B cell (primary cell): ENCODE measurements around the gene ZNF587B.
"Not testable (repeated sequence)": the region's sequence is repeated elsewhere in the genome, so short reads cannot be mapped to it uniquely, and the experiment has no call there.

Experiments
- CTCF ChIP-seq: fragments of 200-600 bp; IDR thresholded peaks from one replicate; pipeline ENCODE4 v1.8.0; 2022; ENCODE audit warnings: antibody characterized with exemption, mild to moderate bottlenecking
- EZH2 ChIP-seq: IDR thresholded peaks from 2 replicates; pipeline ENCODE4 v1.6.1; 2012; ENCODE audit warnings: borderline replicate concordance, low read depth, mild to moderate bottlenecking, moderate library complexity, low read length; ENCODE audit not compliant: insufficient read depth, poor library complexity, severe bottlenecking

GRCh38 chr19:57854117-57854516, 24.0 kb downstream of the ZNF587B start:
- TF ChIP-seq CTCF, EZH2: not testable (repeated sequence)
